Mesothelial cell of epicardium (in vitro differentiated cells): ENCODE data around the gene DNAJC6. TPM values are rescaled to one million over a fixed set of nuclear protein-coding genes. Genes with fewer than 3 reads are reported as not detected.

Source experiments
- DNase-seq, 2 experiments: peaks; one replicate each; pipeline ENCODE4 v3.0.0; 2021; ENCODE audit warnings: low spot score in 2 of 2; ENCODE audit not compliant: unreplicated experiment in 2 of 2
- H3K27ac Mint-ChIP-seq: 2 replicates; pipeline ENCODE4 v1.8.0; 2021; ENCODE audit warnings: mixed read lengths
- H3K27me3 Mint-ChIP-seq: 2 replicates; pipeline ENCODE4 v1.8.0; 2021; ENCODE audit warnings: low read depth, mixed read lengths
- H3K36me3 Mint-ChIP-seq: 2 replicates; pipeline ENCODE4 v1.8.0; 2021; ENCODE audit warnings: mixed read lengths
- H3K4me1 Mint-ChIP-seq: 2 replicates; pipeline ENCODE4 v1.8.0; 2021; ENCODE audit warnings: mixed read lengths
- H3K4me3 Mint-ChIP-seq: 2 replicates; pipeline ENCODE4 v1.8.0; 2021; ENCODE audit warnings: mild to moderate bottlenecking, moderate library complexity, mixed read lengths
- H3K9me3 Mint-ChIP-seq: 2 replicates; pipeline ENCODE4 v1.8.0; 2021; ENCODE audit warnings: mixed read lengths
- CTCF ChIP-seq: fragments of 200-600 bp; sonication (generic); IDR thresholded peaks from one replicate; pipeline ENCODE4 v1.5.0; 2021; ENCODE audit warnings: antibody characterized with exemption; ENCODE audit not compliant: unreplicated experiment
- total RNA-seq: library from RNA; stranded (reverse); gene quantifications from 3 replicates; pipeline ENCODE4 v1.2.1, GENCODE V29; 2021

DNAJC6 gene
- total RNA-seq, 1 donor from 2014 or later, result 19.4 TPM

- Mint-ChIP-seq H3K4me1 (peaks cover 28% of the 10 kb centered on the region), H3K27me3 (no peaks in the 10 kb centered on the region), H3K9me3 (no peaks in the 10 kb centered on the region), H3K36me3 (no peaks in the 10 kb centered on the region), H3K4me3 (no peak overlapping the region), H3K27ac (peak overlapping the region; percentile 94)
- DNase-seq, result no peak
- TF ChIP-seq CTCF, result no peak
Measured at GRCh38 chr1:65267683-65268082, 41.7 kb upstream of the DNAJC6 start.

DNA sequence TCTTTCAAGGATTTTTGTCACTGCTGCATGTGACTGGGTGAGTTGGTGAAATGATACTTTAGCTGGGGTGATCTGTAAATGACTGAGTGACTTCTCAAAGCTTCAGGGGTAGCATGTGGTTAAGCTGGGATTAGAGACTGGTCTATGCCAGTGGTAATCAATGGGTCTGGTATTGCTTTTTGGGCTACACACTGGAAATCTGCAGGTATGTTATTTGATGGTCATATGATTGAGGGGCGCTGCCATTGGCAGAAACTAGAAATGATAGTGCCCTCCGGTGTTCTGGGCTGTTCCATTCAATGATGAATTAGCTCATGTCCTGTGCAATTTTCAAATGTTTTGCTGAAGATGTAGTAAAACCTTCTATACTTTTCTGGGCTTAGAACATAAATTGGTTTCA is 39.7 kb upstream of the DNAJC6 start:
- no peaks in the 10 kb centered on the region for H3K36me3 Mint-ChIP-seq
- H3K9me3 Mint-ChIP-seq, result no peaks in the 10 kb centered on the region
- DNase-seq, result no peak
- no peak overlapping the region for H3K27ac Mint-ChIP-seq
- no peak overlapping the region for H3K4me3 Mint-ChIP-seq
- H3K4me1 Mint-ChIP-seq, result peaks cover 26% of the 10 kb centered on the region
- TF ChIP-seq CTCF, result no peak
- H3K27me3 Mint-ChIP-seq, result no peaks in the 10 kb centered on the region

- no peaks in the 10 kb centered on the region for H3K27me3 Mint-ChIP-seq
- H3K4me3 Mint-ChIP-seq, result no peak overlapping the region
- no peak for TF ChIP-seq CTCF
- peaks cover 32% of the 10 kb centered on the region for H3K4me1 Mint-ChIP-seq
- H3K27ac Mint-ChIP-seq, result peak overlapping the region; percentile 15
- no peaks in the 10 kb centered on the region for H3K36me3 Mint-ChIP-seq
- no peak for DNase-seq
- H3K9me3 Mint-ChIP-seq, result no peaks in the 10 kb centered on the region
Measured at GRCh38 chr1:65276197-65276939, 33.0 kb upstream of the DNAJC6 start.

GRCh38 chr1:65277605-65278347 is 31.6 kb upstream of the DNAJC6 start:
- H3K4me1 Mint-ChIP-seq, result peaks cover 35% of the 10 kb centered on the region
- H3K27me3 Mint-ChIP-seq, result no peaks in the 10 kb centered on the region
- no peaks in the 10 kb centered on the region for H3K9me3 Mint-ChIP-seq
- no peak for DNase-seq
- TF ChIP-seq CTCF, result no peak
- H3K27ac Mint-ChIP-seq, result peak overlapping the region; percentile 75
- no peaks in the 10 kb centered on the region for H3K36me3 Mint-ChIP-seq
- H3K4me3 Mint-ChIP-seq, result no peak overlapping the region

GRCh38 chr1:65278376-65279069 is 30.8 kb upstream of the DNAJC6 start:
- no peak for DNase-seq
- Mint-ChIP-seq H3K27me3 (no peaks in the 10 kb centered on the region), H3K4me3 (peak overlapping the region; percentile 1), H3K27ac (peak overlapping the region; percentile 19), H3K4me1 (peaks cover 35% of the 10 kb centered on the region), H3K9me3 (no peaks in the 10 kb centered on the region), H3K36me3 (peaks cover under 1% of the 10 kb centered on the region)
- no peak for TF ChIP-seq CTCF
